ENCODE results near the gene CNTN1. TPM values are rescaled to one million over a fixed set of nuclear protein-coding genes. Genes with fewer than 3 reads are reported as not detected.

CNTN1 gene
- total RNA-seq, 1 experiment from 2014 or later: 3.0 TPM

- Histone ChIP-seq H2AFZ (ENCODE audit: low read depth, low read length, poor library complexity, severe bottlenecking) (no peak overlapping the region), H3K4me2 (ENCODE audit: low read length) (no peak overlapping the region), H3K9ac (ENCODE audit: low read length) (no peak overlapping the region), H3K27me3 (ENCODE audit: insufficient read depth, low read length) (no peaks in the 10 kb centered on the region), H3K9me2 (ENCODE audit: insufficient read depth) (no peaks in the 10 kb centered on the region), H3K4me3 (replicated peaks in 1 of 2; ENCODE audit: low read depth in 1 of 2, low read length in 2 of 2) (no peak overlapping the region), H3K27ac (ENCODE audit: low read depth, low read length) (no peak overlapping the region), H3K36me3 (ENCODE audit: control insufficient read depth in 1 of 2, insufficient read depth in 2 of 2, low read length in 2 of 2) (no peaks in the 10 kb centered on the region), H4K20me1 (ENCODE audit: insufficient read depth) (no peaks in the 10 kb centered on the region), H3K9me3 (ENCODE audit: control insufficient read depth in 1 of 2, insufficient read depth in 1 of 2, low read depth in 1 of 2, low read length in 2 of 2) (no peaks in the 10 kb centered on the region), H3K4me1 (ENCODE audit: control insufficient read depth in 1 of 2, insufficient read depth in 2 of 2, low read length in 2 of 2) (no peaks in the 10 kb centered on the region), H3K79me2 (ENCODE audit: insufficient read depth, low read length) (no peaks in the 10 kb centered on the region)
- ChIA-PET POLR2A (no interaction called here), RAD21 (ENCODE audit: low non-redundant PET in 1 of 2, low total read pairs in 2 of 2, uncharacterized antibody in 2 of 2, unreplicated experiment in 2 of 2) (no interaction called here), CTCF (no interaction called here)
- BruUV-seq (replicated peaks): no TSS peak
- TF ChIP-seq SIN3A (IDR thresholded peaks at IDR 0.05; ENCODE audit: low read depth): no peak
- TF ChIP-seq TCF7L2 (IDR thresholded peaks at IDR 0.05; ENCODE audit: borderline replicate concordance, extremely low read depth, insufficient read depth, insufficient read length): no peak
- no peak for TF ChIP-seq RAD21 (IDR thresholded peaks at IDR 0.05; ENCODE audit: low read depth)
- no peak for TF ChIP-seq ZBTB33 (IDR thresholded peaks at IDR 0.05; ENCODE audit: extremely low read depth, insufficient replicate concordance, low read length)
- no peak for TF ChIP-seq ELF1 (IDR thresholded peaks at IDR 0.05; ENCODE audit: borderline replicate concordance, low read depth)
- no peak for TF ChIP-seq ZFX (IDR thresholded peaks at IDR 0.05)
- no peak for TF ChIP-seq YY1 (IDR thresholded peaks at IDR 0.05; ENCODE audit: extremely low read depth, insufficient replicate concordance, low read depth, low read length)
- no peak for TF ChIP-seq EZH2 (IDR thresholded peaks at IDR 0.05)
- no peak for TF ChIP-seq CBX3 (IDR thresholded peaks at IDR 0.05; ENCODE audit: low read depth)
- TF ChIP-seq, protein P1, sequence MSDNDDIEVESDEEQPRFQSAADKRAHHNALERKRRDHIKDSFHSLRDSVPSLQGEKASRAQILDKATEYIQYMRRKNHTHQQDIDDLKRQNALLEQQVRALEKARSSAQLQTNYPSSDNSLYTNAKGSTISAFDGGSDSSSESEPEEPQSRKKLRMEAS (IDR thresholded peaks at IDR 0.05): no peak
- TF ChIP-seq SRF (IDR thresholded peaks at IDR 0.05; ENCODE audit: low read depth): no peak
- DNase-seq (ENCODE audit: low read depth, low spot score) (no peak), ATAC-seq (no peak)
- intact Hi-C loops (cut with micrococcal nuclease): no loop called here
Observed at GRCh38 chr12:40663781-40664180, 28.5 kb upstream of the CNTN1 start.

All from HCT116 (cell line).